ENCODE results near the gene RRP1B. TPM values are rescaled to one million over a fixed set of nuclear protein-coding genes. Genes with fewer than 3 reads are reported as not detected.

The RRP1B gene
- total and polyA plus RNA-seq, 9 of the 15 experiments (the other 6 are each of a cell fraction or from before 2014, with no cell fraction given) = 6.8 to 66.6 (median 41.9) TPM

DNA sequence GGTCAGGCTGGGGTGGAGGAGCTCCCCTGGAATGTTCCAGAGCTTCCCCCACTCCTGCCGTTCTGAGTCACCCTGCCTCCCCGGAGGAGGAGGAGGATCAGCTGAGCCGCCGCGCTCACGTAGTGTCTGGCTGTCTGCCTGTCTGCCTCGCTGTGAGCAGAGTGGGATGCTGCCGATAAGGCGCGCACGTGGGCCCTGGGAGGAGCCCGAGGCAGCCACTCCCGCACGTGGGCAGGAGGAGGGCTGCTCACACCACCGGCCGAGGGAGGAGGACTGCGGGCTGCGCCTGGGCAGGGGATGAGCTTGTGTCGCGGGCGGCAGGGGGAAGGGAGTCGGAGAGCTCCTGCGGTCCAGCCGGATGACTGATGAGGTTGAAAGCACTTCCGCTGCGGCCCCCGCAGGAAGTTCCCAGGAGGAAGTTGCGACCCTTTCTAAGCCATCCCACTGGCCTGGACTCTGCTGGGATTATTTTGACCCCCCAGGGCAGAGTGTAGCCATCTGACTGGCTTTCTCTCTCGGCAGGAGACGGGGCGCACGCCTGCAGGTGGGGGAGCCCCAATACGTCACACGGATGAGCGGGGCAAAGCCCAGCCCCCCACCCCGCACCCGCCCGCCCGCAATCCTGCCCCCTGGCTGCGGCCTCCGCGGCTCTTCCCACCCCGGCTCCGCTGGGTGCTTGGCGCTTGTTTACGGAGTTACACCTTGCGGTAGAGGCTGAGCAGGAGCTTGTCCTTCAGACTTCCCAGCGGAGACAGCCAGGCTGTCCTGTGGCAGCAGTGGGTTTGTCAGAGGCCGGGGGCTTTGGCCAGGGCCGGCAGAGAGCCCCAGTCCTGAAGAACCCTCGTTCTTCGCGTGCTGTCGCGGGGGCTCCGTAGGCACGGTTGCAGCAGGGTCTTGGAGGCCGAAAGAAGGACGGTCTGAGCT, 69.4 kb downstream of the RRP1B start (continued):
- no peak for TF ChIP-seq ZNF407 (IDR thresholded peaks at IDR 0.05; ENCODE audit: low read depth)
- TF ChIP-seq E2F3 (CRISPR knock-in tag; IDR thresholded peaks at IDR 0.05) = no peak
- peak; percentile 97 for TF ChIP-seq ATF7 (IDR thresholded peaks at IDR 0.05)
- TF ChIP-seq, protein P1, sequence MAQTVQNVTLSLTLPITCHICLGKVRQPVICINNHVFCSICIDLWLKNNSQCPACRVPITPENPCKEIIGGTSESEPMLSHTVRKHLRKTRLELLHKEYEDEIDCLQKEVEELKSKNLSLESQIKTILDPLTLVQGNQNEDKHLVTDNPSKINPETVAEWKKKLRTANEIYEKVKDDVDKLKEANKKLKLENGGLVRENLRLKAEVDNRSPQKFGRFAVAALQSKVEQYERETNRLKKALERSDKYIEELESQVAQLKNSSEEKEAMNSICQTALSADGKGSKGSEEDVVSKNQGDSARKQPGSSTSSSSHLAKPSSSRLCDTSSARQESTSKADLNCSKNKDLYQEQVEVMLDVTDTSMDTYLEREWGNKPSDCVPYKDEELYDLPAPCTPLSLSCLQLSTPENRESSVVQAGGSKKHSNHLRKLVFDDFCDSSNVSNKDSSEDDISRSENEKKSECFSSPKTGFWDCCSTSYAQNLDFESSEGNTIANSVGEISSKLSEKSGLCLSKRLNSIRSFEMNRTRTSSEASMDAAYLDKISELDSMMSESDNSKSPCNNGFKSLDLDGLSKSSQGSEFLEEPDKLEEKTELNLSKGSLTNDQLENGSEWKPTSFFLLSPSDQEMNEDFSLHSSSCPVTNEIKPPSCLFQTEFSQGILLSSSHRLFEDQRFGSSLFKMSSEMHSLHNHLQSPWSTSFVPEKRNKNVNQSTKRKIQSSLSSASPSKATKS (CRISPR knock-in tag; IDR thresholded peaks at IDR 0.05) = no peak
- TF ChIP-seq, protein P2, sequence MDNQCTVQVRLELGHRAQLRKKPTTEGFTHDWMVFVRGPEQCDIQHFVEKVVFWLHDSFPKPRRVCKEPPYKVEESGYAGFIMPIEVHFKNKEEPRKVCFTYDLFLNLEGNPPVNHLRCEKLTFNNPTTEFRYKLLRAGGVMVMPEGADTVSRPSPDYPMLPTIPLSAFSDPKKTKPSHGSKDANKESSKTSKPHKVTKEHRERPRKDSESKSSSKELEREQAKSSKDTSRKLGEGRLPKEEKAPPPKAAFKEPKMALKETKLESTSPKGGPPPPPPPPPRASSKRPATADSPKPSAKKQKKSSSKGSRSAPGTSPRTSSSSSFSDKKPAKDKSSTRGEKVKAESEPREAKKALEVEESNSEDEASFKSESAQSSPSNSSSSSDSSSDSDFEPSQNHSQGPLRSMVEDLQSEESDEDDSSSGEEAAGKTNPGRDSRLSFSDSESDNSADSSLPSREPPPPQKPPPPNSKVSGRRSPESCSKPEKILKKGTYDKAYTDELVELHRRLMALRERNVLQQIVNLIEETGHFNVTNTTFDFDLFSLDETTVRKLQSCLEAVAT (IDR thresholded peaks at IDR 0.05) = peak; percentile 30 to 87; a peak in 2 of 4 replicates
- no peak for TF ChIP-seq FOXA1 (IDR thresholded peaks at IDR 0.05; ENCODE audit: borderline replicate concordance)
- TF ChIP-seq, protein P3, sequence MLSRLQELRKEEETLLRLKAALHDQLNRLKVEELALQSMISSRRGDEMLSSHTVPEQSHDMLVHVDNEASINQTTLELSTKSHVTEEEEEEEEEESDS (CRISPR knock-in tag; IDR thresholded peaks at IDR 0.05) = no peak
- peak; percentile 16 for TF ChIP-seq FOS (IDR thresholded peaks at IDR 0.05; ENCODE audit: extremely low read depth, insufficient read length)
- TF ChIP-seq, protein P4, sequence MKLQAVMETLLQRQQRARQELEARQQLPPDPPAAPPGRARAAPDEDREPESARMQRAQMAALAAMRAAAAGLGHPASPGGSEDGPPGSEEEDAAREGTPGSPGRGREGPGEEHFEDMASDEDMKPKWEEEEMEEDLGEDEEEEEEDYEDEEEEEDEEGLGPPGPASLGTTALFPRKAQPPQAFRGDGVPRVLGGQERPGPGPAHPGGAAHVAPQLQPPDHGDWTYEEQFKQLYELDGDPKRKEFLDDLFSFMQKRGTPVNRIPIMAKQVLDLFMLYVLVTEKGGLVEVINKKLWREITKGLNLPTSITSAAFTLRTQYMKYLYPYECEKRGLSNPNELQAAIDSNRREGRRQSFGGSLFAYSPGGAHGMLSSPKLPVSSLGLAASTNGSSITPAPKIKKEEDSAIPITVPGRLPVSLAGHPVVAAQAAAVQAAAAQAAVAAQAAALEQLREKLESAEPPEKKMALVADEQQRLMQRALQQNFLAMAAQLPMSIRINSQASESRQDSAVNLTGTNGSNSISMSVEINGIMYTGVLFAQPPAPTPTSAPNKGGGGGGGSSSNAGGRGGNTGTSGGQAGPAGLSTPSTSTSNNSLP (IDR thresholded peaks at IDR 0.05; ENCODE audit: borderline replicate concordance, low read depth, low read length) = no peak

Data from K562 (cell line).